Sigmoid colon (tissue), 7 donors: ENCODE measurements around the gene PEX16. TPM values are rescaled to one million over a fixed set of nuclear protein-coding genes. Genes with fewer than 3 reads are reported as not detected.
"Not testable (repeated sequence)": the region's sequence is repeated elsewhere in the genome, so short reads cannot be mapped to it uniquely, and the experiment has no call there.

Source experiments
- DNase-seq: peaks from one replicate; pipeline ENCODE4 v3.0.0-alpha.2; 2019
- H3K27ac ChIP-seq, 4 donors: fragments of 200-600 bp; sonication (generic); one replicate each; pipeline ENCODE4 v1.5.1; 2016 to 2019; ENCODE audit warnings: mild to moderate bottlenecking in 1 of 4
- H3K27me3 ChIP-seq, 3 donors: fragments of 200-600 bp; sonication (generic); one replicate each; pipeline ENCODE4 v1.5.1; 2019; ENCODE audit warnings: mild to moderate bottlenecking in 1 of 3
- H3K36me3 ChIP-seq, 4 donors: fragments of 200-600 bp; sonication (generic); one replicate each; pipeline ENCODE4 v1.5.1; 2016 to 2019
- H3K4me1 ChIP-seq, 4 donors: fragments of 200-600 bp; sonication (generic); one replicate each; pipeline ENCODE4 v1.5.1; 2017 to 2019
- H3K4me3 ChIP-seq, 4 donors: fragments of 200-600 bp; sonication (generic); one replicate each; pipeline ENCODE4 v1.5.1; 2017 to 2019; ENCODE audit warnings: mild to moderate bottlenecking in 2 of 4, moderate library complexity in 1 of 4
- H3K9me3 ChIP-seq, 4 donors: fragments of 200-600 bp in 3 of 4; sonication (generic) in 3 of 4; one replicate each; pipeline versions ENCODE4 v1.5.1 to v1.6.1; 2013 to 2019
- EP300 ChIP-seq, 4 donors: sonication (generic); formaldehyde crosslinking; IDR thresholded peaks; one replicate each; pipeline ENCODE4 v1.6.1; 2017; ENCODE audit warnings: antibody characterized with exemption in 4 of 4
- POLR2A ChIP-seq, 2 donors: fragments of 450-650 bp; IDR thresholded peaks; one replicate each; pipeline ENCODE4 v1.6.1; 2016; ENCODE audit warnings: antibody characterized with exemption in 2 of 2, mild to moderate bottlenecking in 2 of 2, moderate library complexity in 2 of 2
- POLR2AphosphoS5 ChIP-seq, 4 donors: sonication (generic); formaldehyde crosslinking; IDR thresholded peaks; one replicate each; pipeline ENCODE4 v1.6.1; 2017; ENCODE audit warnings: antibody characterized with exemption in 4 of 4
- WGBS, 2 donors: extraction: QIAGEN DNeasy Blood & Tissue Kit; methylation state at CpG; one replicate each; pipeline ENCODE4 v1.1.7; 2013; 5-methylcytosine and 5-hydroxymethylcytosine counted together
- intact Hi-C: fragments of 100-400 bp; cut with DNase I; formaldehyde crosslinking; loops from one replicate; pipeline ENCODE4 v1.15.1; 2023
- polyA plus RNA-seq, 3 donors: library from polyadenylated mRNA; stranded (reverse); fragments of 200-250 nt; gene quantifications; one replicate each; pipeline ENCODE4 v1.2.3, GENCODE V29; 2013
- total RNA-seq, 4 donors: library from RNA; depleted of rRNA; stranded (reverse); fragments of >200 nt; gene quantifications; one replicate each; pipeline ENCODE4 v1.1.0, GENCODE V29; 2016
- TF ChIP-seq, protein P1 (sequence below), 4 experiments: fragments of 450-650 bp in 3 of 4; fragments of 200-600 bp in 1 of 4; IDR thresholded peaks; one replicate each; pipeline ENCODE4 v1.5.1; 2016 to 2019; ENCODE audit warnings: antibody characterized with exemption in 4 of 4, mild to moderate bottlenecking in 3 of 4, moderate library complexity in 2 of 4
- donor health status: healthy with polysubstance abuse.
- donor health status: Bipolar disorder and iron deficiency.
- donor health status: healthy.

Gene PEX16
- total and polyA plus RNA-seq, 7 donors, result 13.8 to 46.3 (median 28.2) TPM

DNA sequence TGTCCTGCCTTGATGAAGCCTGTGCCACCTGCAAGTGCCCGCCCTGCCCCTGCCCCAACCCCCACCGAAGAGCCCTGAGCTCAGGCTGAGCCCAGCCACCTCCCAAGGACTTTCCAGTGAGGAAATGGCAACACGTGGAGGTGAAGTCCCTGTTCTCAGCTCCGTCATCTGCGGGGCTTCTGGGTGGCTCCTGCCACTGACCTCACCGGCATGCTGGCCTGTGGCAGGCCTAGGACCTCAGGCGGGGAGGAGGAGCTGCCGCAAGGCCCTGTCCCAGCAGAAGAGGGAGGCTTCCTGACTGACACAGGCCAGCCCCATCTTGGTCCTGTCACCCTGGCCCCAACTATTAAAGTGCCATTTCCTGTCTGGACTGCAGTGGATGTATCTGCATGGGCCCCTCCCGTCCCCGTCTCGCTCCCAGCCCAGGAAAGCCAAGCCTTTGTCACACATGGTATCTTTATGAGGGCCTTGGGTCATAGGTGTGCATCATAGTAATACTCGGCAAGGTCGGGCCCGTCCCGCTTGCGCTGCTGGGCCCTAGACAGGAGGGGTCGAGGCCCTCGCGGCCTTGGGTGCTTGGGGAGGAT lies 11.5 kb downstream of the PEX16 start:
- TF ChIP-seq POLR2A (IDR thresholded peaks at IDR 0.05) (no peak), POLR2AphosphoS5 (IDR thresholded peaks at IDR 0.05) (peak in 1 of 4 donors; percentile 12)
- TF ChIP-seq, protein P1, sequence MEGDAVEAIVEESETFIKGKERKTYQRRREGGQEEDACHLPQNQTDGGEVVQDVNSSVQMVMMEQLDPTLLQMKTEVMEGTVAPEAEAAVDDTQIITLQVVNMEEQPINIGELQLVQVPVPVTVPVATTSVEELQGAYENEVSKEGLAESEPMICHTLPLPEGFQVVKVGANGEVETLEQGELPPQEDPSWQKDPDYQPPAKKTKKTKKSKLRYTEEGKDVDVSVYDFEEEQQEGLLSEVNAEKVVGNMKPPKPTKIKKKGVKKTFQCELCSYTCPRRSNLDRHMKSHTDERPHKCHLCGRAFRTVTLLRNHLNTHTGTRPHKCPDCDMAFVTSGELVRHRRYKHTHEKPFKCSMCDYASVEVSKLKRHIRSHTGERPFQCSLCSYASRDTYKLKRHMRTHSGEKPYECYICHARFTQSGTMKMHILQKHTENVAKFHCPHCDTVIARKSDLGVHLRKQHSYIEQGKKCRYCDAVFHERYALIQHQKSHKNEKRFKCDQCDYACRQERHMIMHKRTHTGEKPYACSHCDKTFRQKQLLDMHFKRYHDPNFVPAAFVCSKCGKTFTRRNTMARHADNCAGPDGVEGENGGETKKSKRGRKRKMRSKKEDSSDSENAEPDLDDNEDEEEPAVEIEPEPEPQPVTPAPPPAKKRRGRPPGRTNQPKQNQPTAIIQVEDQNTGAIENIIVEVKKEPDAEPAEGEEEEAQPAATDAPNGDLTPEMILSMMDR (IDR thresholded peaks at IDR 0.05), result no peak
- Histone ChIP-seq H3K9me3 (no peaks in the 10 kb centered on the region), H3K27ac (no peak overlapping the region), H3K27me3 (no peaks in the 10 kb centered on the region), H3K4me1 (peaks cover 0 to 4% (median 2%) of the 10 kb centered on the region in 4 donors), H3K36me3 (peaks cover 0 to 44% (median 13%) of the 10 kb centered on the region in 4 donors), H3K4me3 (no peak overlapping the region)
- intact Hi-C loops, result no loop called here
- no peak for DNase-seq
- WGBS, 2 donors, result 16 to 47% methylated on average over 19 of the region's 19 CpGs

DNA sequence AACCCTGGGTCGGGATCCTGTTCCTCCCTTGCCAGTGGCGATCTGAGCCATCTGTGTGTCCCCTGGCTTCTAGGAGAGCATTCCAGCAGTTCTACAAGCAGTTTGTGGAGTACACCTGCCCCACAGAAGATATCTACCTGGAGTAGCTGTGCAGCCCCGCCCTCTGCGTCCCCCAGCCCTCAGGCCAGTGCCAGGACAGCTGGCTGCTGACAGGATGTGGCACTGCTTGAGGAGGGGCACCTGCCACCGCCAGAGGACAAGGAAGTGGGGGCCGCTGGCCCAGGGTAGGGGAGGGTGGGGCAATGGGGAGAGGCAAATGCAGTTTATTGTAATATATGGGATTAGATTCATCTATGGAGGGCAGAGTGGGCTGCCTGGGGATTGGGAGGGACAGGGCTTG lies 12.1 kb downstream of the PEX16 start:
- H3K4me1 ChIP-seq, result peaks cover 0 to 10% (median 8%) of the 10 kb centered on the region in 4 donors
- DNase-seq, H3K27ac ChIP-seq, H3K4me3 ChIP-seq, H3K27me3 ChIP-seq, H3K9me3 ChIP-seq, intact Hi-C loops: not testable (repeated sequence)
- peaks cover 0 to 38% (median 7%) of the 10 kb centered on the region in 4 donors for H3K36me3 ChIP-seq
- WGBS, 2 donors, result 23 to 42% methylated on average over 6 of the region's 6 CpGs

- H3K27me3 ChIP-seq, result no peaks in the 10 kb centered on the region
- H3K4me3 ChIP-seq, result no peak overlapping the region
- H3K27ac ChIP-seq, result no peak overlapping the region
- H3K4me1 ChIP-seq, result peaks cover 0 to 14% (median 12%) of the 10 kb centered on the region in 4 donors
- TF ChIP-seq, protein P1 (IDR thresholded peaks at IDR 0.05), result no peak
- WGBS, 2 donors, result 92 to 93% methylated on average over 19 of the region's 19 CpGs
- H3K9me3 ChIP-seq, result no peaks in the 10 kb centered on the region
- peaks cover 0 to 34% (median 5%) of the 10 kb centered on the region in 4 donors for H3K36me3 ChIP-seq
- no peak for DNase-seq
- intact Hi-C loops, result no loop called here
Measured at GRCh38 chr11:45905095-45905494, 12.6 kb downstream of the PEX16 start.

- Histone ChIP-seq H3K4me3 (no peak overlapping the region), H3K27ac (no peak overlapping the region), H3K27me3 (no peaks in the 10 kb centered on the region), H3K9me3 (no peaks in the 10 kb centered on the region), H3K4me1 (peaks cover 0 to 19% (median 16%) of the 10 kb centered on the region in 4 donors), H3K36me3 (peaks cover 0 to 27% (median 1%) of the 10 kb centered on the region in 4 donors)
- DNase-seq, result no peak
- intact Hi-C loops, result loop anchor here (5.0 kb wide), 2 partner anchors 42 to 62 kb away; no protein-coding TSS in a partner anchor
- TF ChIP-seq POLR2AphosphoS5 (IDR thresholded peaks at IDR 0.05), result no peak
- no peak for TF ChIP-seq EP300 (IDR thresholded peaks at IDR 0.05)
- WGBS, 2 donors, result 46 to 80% methylated on average over 15 of the region's 15 CpGs
Measured at GRCh38 chr11:45904309-45904915, 13.3 kb downstream of the PEX16 start.

DNA sequence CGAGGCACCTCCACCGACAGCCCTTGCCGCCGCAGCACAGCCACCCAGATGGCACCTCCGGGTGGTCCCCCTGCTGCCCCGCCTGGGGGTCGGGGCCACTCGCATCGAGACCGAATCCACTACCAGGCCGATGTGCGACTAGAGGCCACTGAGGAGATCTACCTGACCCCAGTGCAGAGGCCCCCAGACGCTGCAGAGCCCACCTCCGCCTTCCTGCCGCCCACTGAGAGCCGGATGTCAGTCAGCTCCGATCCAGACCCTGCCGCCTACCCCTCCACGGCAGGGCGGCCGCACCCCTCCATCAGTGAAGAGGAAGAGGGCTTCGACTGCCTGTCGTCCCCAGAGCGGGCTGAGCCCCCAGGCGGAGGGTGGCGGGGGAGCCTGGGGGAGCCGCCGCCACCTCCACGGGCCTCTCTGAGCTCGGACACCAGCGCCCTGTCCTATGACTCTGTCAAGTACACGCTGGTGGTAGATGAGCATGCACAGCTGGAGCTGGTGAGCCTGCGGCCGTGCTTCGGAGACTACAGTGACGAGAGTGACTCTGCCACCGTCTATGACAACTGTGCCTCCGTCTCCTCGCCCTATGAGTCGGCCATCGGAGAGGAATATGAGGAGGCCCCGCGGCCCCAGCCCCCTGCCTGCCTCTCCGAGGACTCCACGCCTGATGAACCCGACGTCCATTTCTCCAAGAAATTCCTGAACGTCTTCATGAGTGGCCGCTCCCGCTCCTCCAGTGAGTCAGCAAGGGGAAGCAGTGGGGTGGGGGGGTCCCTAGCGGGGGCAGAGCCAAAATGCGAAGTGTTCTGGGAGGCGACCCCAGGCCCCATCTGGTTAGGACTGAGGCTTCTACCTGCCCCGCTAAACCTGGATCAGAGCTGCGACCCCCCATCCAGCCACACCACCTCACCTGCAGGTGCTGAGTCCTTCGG lies 15.0 kb downstream of the PEX16 start:
- TF ChIP-seq, protein P1 (IDR thresholded peaks at IDR 0.05), result no peak
- TF ChIP-seq EP300 (IDR thresholded peaks at IDR 0.05), result no peak
- no peak for TF ChIP-seq POLR2A (IDR thresholded peaks at IDR 0.05)
- TF ChIP-seq POLR2AphosphoS5 (IDR thresholded peaks at IDR 0.05), result no peak
- no peak for DNase-seq
- Histone ChIP-seq H3K9me3 (no peaks in the 10 kb centered on the region), H3K4me3 (no peak overlapping the region), H3K36me3 (peaks cover 0 to 23% (median 0%) of the 10 kb centered on the region in 4 donors), H3K27ac (no peak overlapping the region), H3K4me1 (peaks cover 0 to 26% (median 22%) of the 10 kb centered on the region in 4 donors), H3K27me3 (no peaks in the 10 kb centered on the region)
- 93 to 95% methylated on average over 56 of the region's 56 CpGs for WGBS, 2 donors
- intact Hi-C loops, result loop anchor here (5.0 kb wide), 2 partner anchors 40 to 60 kb away; no protein-coding TSS in a partner anchor
